Measurements from ENCODE around the gene MYH16.

Gene MYH16

GRCh38 chr7:99293167-99293566, 20.5 kb downstream of the MYH16 start:
- no peak for TF ChIP-seq CTCF (IDR thresholded peaks at IDR 0.05; ENCODE audit: borderline replicate concordance, insufficient read depth, low read depth, low read length)
- no peak overlapping the region for H3K4me3 ChIP-seq (ENCODE audit: low read depth, low read length)

- TF ChIP-seq CTCF (IDR thresholded peaks at IDR 0.05; ENCODE audit: borderline replicate concordance, insufficient read depth, low read depth, low read length): no peak
- H3K4me3 ChIP-seq (ENCODE audit: low read depth, low read length): no peak overlapping the region
Measured at GRCh38 chr7:99293650-99294049, 21.0 kb downstream of the MYH16 start.

- no peak overlapping the region for H3K4me3 ChIP-seq (ENCODE audit: low read depth, low read length)
- TF ChIP-seq CTCF (IDR thresholded peaks at IDR 0.05; ENCODE audit: borderline replicate concordance, insufficient read depth, low read depth, low read length): no peak
Measured at GRCh38 chr7:99296471-99296870, 23.8 kb downstream of the MYH16 start.

- no peak for TF ChIP-seq CTCF (IDR thresholded peaks at IDR 0.05; ENCODE audit: borderline replicate concordance, insufficient read depth, low read depth, low read length)
- H3K4me3 ChIP-seq (ENCODE audit: low read depth, low read length): no peak overlapping the region
Measured at GRCh38 chr7:99301496-99301895, 28.9 kb downstream of the MYH16 start.

- no peak overlapping the region for H3K4me3 ChIP-seq (ENCODE audit: low read depth, low read length)
- TF ChIP-seq CTCF (IDR thresholded peaks at IDR 0.05; ENCODE audit: borderline replicate concordance, insufficient read depth, low read depth, low read length): no peak
Measured at GRCh38 chr7:99305473-99306260, 33.0 kb downstream of the MYH16 start.

GRCh38 chr7:99308461-99309074, 35.9 kb downstream of the MYH16 start:
- no peak for TF ChIP-seq CTCF (IDR thresholded peaks at IDR 0.05; ENCODE audit: borderline replicate concordance, insufficient read depth, low read depth, low read length)
- no peak overlapping the region for H3K4me3 ChIP-seq (ENCODE audit: low read depth, low read length)

GRCh38 chr7:99309111-99309510, 36.5 kb downstream of the MYH16 start:
- TF ChIP-seq CTCF (IDR thresholded peaks at IDR 0.05; ENCODE audit: borderline replicate concordance, insufficient read depth, low read depth, low read length): no peak
- H3K4me3 ChIP-seq (ENCODE audit: low read depth, low read length): no peak overlapping the region
